ENCODE measurements around the gene PROKR2.

- TF ChIP-seq POLR2AphosphoS5 (IDR thresholded peaks at IDR 0.05; ENCODE audit: low read depth) (no peak), GABPA (IDR thresholded peaks at IDR 0.05; ENCODE audit: low read depth) (no peak)
- TF ChIP-seq, protein P1, sequence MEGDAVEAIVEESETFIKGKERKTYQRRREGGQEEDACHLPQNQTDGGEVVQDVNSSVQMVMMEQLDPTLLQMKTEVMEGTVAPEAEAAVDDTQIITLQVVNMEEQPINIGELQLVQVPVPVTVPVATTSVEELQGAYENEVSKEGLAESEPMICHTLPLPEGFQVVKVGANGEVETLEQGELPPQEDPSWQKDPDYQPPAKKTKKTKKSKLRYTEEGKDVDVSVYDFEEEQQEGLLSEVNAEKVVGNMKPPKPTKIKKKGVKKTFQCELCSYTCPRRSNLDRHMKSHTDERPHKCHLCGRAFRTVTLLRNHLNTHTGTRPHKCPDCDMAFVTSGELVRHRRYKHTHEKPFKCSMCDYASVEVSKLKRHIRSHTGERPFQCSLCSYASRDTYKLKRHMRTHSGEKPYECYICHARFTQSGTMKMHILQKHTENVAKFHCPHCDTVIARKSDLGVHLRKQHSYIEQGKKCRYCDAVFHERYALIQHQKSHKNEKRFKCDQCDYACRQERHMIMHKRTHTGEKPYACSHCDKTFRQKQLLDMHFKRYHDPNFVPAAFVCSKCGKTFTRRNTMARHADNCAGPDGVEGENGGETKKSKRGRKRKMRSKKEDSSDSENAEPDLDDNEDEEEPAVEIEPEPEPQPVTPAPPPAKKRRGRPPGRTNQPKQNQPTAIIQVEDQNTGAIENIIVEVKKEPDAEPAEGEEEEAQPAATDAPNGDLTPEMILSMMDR (IDR thresholded peaks at IDR 0.05; ENCODE audit: insufficient read depth, low read length) = no peak
These were observed 14.6 kb upstream of the PROKR2 start for GRCh38 chr20:5331340-5331739.
